GM18873 (cell line): Measurements from ENCODE around the gene RANBP3.
"Not testable (repeated sequence)": the region's sequence is repeated elsewhere in the genome, so short reads cannot be mapped to it uniquely, and the experiment has no call there.

Experiments
- ATAC-seq: cut with Tn5 transposase; IDR thresholded peaks from one replicate; pipeline ENCODE4 v1.9.1; 2021; ENCODE audit warnings: mild to moderate bottlenecking, moderate library complexity, moderate number of reproducible peaks; ENCODE audit not compliant: unreplicated experiment, low FRiP score

The RANBP3 gene

GRCh38 chr19:5977785-5978605 lies at the start of gene RANBP3:
Gene RANBP3, minus strand, starts transcription at chr19:5978140. Its CDS starts 58 bp downstream, at chr19:5978082.
- peak; percentile 89 for ATAC-seq

- no peak for ATAC-seq
Observed at GRCh38 chr19:6026390-6027227, 48.7 kb upstream of the RANBP3 start.

DNA sequence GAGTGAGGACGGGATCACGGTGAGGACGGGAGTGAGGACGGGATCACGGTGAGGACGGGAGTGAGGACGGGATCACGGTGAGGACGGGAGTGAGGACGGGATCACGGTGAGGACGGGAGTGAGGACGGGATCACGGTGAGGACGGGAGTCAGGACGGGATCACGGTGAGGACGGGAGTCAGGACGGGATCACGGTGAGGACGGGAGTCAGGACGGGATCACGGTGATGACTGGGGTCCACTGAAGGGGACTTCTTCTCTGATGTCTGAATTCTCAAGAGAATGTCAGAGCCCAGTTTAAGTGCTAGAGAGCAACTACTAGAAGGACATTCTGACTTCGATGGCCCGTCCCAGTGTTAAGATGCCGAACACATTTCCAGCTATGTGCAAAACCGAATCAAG lies 46.8 kb upstream of the RANBP3 start:
- not testable (repeated sequence) for ATAC-seq

GRCh38 chr19:6023936-6024335 lies 46.0 kb upstream of the RANBP3 start:
- ATAC-seq: no peak

DNA sequence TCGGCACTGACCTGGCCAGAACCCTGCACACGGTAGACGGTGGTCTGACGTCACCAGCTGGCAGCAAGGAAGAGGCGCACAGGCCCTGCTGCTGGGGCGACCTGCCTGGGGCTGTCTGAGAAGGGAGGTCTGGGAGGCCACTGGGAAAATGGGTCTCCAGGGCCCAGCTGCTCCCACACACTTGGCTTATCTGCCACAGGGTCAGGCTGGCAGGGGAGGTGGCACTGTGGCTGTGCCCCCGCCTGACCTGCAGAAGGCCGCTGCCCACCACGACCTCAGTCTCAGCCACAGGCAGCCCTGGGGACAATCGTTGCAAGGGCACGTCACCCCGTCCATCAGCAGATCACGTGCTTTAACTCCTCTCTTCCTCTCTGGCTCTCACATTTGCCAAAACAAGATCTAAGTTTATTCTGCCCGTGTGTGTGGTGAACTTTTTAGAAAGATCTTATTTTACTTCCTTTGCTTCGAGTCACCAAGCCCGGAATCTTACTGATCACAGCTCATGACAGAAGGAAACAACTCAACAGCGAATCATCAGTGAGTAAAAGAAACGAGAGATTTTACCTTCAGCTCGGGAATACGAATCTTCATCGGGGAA lies 45.2 kb upstream of the RANBP3 start:
- no peak for ATAC-seq

DNA sequence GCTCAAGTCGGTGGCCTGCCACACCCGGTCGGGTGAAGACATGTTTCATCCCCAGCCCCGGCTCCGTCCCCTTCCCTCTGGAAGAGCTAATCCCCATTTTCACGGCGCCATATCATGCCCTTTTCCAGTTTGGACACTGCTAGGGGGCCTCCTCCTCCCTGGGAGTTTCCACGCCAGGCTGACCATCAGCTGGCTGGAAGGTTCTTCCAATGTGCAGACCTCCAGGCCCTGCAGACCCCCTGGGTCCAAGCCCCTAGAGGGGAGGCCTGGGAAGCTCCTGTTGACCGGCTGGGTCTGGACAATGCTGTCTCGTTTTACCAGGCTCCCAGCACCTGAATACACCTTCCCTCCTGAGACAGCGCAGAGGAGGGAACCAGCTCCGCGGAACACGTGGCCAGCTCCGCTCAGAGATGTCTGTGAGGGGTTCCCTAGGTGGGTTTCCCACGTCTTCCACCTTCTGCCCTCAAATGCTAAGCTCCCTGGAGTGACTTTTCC lies 44.7 kb upstream of the RANBP3 start:
- ATAC-seq: no peak

GRCh38 chr19:6021878-6022569 lies 44.1 kb upstream of the RANBP3 start:
- ATAC-seq: no peak

DNA sequence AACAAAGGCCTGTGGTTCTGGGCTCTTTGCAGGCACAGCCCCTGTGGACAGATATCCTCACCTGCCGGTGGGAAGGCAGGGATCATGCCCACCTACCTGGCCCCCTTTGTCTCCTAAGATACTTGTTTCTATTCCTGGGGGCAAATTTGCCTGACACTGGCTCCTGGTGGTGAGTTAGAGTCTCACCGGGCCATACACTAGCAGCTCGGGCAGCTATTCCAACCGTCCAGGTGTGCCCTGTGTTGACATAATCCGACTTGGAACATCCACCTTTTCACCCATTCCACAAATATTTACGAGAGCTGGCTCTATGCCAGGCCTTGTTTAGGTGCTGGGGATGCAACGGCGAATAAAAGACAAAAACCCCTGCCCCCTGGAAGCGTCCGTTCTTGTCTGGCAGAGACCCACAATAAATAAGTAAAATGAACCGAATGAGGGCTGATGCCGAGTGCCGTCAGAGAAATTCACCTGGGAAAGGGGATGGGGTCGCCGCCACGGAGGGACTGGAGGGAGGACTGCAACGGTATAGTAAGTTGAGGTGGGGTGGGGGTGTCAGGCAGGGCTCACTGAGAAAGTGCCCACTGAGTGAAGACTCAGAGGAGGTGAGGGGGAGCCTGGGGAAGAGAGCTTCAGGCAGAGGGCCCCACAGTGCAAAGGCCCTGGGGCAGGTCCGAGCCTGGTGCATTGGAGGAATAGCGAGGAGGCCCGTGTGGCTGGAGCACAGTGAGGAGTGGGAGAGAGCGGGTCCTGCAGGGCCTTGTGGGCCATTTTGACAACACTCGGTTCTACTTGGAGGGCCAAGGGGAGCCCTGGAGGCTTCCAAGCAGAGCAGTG lies 43.2 kb upstream of the RANBP3 start:
- no peak for ATAC-seq

- ATAC-seq: no peak
Observed at GRCh38 chr19:6020166-6020882, 42.4 kb upstream of the RANBP3 start.

DNA sequence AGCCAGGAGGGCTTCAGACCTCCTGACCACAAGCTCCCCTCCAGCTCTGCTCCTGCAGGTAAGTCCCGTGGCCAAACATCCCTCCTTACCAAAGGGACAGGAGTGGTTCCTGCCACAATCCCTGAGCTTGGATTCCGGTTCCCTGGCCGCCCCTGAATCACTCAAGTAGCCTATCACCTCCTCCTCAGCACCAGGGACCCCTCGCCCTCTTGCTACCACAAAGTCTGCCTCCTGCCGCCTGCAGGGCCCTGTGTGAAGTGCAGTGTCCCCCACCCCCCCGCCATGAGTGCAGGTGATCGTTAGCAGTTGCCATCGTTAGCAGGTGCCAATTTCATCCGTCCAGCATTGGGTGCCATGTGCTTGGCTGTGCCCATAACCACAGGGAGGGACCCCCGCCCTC lies 40.8 kb upstream of the RANBP3 start:
- no peak for ATAC-seq

GRCh38 chr19:6017576-6017975 lies 39.6 kb upstream of the RANBP3 start:
- ATAC-seq: no peak

DNA sequence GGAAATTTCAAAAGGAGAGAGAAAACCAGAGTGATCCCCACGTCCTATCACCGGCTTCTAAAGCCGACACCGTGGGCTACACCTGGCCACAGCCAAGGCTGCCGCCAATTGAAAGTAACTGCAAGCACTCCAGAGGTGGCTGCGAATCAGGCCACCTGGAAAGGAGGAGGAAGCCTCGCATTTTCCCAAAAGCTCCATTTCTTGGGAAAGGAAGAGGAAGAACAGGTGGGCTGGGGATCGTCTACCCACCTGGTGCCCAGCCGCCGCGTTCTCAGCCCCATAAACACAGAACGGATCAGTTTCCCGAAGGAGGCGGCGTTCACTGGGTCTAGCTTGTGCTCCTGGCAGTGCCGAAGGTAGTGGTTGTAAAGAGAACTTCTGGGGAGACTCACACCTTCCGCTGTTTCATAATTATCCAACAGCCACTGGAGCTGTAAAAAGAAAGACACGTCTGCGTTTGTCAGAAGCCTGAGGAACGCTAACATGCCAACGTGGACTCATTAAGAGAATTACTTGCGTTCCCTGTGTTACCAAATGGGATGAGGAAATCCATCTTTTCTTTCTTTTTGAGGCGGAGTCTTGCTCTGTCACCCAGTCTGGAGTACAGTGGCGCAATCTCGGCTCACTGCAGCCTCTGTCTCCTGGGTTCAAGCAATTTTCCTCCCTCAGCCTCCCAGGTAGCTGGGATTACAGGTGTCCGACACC lies 38.1 kb upstream of the RANBP3 start:
- ATAC-seq: no peak

DNA sequence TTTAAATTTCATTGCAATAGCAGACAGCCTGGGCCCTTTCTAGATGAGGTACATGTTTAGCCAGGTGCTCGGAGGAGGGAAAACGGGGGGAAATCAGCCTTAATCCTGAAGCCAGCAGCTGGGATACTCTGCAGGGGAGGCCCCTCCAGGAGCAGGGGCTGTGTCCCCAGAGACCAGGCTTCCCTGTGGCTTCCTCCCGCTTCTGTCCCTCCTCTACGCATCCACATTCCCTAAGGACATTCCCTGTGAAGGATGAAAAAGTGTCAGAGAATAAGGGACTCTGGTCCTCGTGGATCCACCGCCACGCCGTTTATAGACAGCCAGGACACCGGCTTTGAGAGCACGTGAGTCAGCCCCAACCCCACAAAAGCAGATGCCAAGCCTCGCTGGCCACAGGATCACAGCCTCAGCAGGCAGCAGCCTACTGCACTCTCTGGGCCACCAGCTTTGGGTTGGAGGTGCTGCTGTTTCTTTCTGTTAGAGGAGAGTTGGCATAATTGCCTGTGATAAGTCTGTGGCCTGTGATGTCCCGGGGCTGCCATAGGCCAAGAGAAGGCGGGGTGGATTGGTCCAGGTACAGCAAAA lies 36.7 kb upstream of the RANBP3 start:
- no peak for ATAC-seq

GRCh38 chr19:6012426-6013170 lies 34.7 kb upstream of the RANBP3 start:
- ATAC-seq: no peak

GRCh38 chr19:6011794-6012193 lies 33.9 kb upstream of the RANBP3 start:
- ATAC-seq: no peak

DNA sequence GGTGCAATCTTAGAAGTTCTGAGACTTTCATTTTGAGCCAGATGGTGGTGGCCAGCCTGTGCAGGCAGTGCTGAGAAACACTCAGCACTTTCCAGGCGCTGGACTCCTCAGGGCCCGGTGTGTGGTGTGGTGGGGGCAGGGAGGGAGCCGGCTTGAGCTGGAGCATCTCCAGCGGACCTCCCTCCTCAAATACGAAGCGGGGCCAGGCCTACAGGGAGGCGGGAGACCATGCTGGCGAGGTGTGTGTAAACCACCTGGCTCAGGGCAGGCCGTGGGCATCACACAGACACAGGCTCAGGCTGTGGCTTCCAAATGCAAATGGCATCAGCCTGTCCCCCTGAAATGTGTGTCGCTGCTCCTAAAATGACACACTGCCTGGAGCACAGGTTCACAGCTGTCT lies 33.3 kb upstream of the RANBP3 start:
- no peak for ATAC-seq

DNA sequence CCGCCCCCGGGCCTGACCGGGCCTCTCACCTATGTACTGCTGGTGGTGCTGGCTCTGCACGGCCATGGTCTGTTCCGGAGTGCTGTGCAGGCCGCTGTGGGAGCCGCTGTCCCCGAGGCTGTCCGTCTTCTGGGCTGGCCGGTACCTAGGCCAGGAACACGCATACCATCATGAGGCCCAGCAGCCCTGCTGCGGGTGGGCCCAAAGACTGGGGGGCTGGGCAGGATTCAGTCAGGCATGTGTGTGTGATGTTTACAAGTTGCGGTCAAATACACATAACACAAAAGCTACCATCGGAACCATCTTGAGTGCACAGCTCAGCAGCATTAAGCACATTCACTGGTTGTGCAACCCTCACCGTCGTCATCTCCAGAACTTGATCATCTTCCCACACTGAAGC lies 32.2 kb upstream of the RANBP3 start:
- ATAC-seq: no peak
